GM19328 (cell line): ENCODE measurements around the gene IFITM10.
"Not testable (repeated sequence)": the region's sequence is repeated elsewhere in the genome, so short reads cannot be mapped to it uniquely, and the experiment has no call there.

Experiments used
- ATAC-seq: cut with Tn5 transposase; IDR thresholded peaks from one replicate; pipeline ENCODE4 v1.9.1; 2021; ENCODE audit warnings: mild to moderate bottlenecking, moderate library complexity; ENCODE audit not compliant: unreplicated experiment

The IFITM10 gene

DNA sequence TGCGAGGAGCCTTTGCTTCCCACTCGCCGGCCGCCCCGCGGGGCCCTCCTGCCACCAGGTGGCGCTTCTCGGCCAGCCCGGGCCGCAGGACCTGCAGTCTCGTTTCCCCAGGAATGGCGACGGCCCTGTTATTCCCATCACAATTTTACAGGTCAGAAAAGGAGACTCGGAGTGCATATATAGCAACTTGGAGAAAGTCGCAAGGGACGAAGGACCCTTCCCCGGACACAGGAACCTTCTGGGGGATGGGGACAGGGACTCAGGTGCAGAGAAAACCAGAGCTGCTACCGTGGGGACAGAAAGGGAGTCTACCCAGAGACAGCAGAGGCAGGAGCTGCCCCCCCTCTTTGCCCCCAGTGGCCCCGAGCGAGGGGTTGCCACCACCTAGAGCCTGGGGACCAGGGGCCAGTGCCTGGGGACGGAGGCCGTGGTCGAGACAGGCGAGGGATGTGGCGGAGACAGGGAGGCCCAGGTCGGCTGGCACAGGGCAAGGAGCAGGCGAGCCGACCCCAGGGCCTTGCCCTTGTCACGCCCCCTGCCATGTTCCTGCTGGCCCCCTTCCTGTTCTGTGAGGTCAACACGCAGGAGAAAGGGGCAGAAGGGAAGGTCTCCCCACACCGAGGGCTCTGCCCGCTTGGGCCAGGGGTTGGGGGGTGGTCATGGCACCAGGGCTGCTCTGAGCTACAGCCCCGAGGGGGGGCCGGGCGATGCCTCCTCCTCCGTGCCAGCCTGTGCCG is 56.9 kb downstream of the IFITM10 start:
- ATAC-seq: no peak

DNA sequence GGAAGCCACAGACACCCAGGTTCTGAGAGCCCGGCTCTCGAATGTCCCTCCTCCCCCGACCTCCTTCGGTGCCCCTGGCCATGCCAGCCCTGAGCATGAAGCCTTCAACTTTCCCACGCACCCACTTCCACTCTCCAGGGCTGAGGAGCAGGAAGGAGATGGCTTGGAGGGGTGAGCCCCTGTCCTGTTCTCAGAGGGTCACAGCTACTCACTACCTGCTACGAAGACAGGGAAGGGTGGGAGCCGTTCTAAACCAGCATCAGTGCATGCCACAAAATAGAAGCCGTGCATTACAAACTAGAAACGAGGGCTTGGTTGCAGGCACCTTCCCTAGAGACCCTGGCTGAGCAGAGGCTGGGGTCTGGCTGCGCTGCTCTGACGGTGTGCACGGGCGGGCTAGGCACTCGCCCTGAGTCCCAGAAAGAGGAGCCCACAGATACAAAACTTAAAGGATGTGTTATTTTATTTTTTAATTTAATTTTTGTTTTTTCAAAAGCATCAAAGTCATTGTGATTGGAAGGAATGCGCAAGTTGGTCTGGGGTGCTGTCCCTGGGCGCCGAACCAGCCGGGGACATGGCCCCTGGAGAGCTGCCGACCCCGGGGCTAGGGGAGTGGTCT is 57.6 kb downstream of the IFITM10 start:
- no peak for ATAC-seq

DNA sequence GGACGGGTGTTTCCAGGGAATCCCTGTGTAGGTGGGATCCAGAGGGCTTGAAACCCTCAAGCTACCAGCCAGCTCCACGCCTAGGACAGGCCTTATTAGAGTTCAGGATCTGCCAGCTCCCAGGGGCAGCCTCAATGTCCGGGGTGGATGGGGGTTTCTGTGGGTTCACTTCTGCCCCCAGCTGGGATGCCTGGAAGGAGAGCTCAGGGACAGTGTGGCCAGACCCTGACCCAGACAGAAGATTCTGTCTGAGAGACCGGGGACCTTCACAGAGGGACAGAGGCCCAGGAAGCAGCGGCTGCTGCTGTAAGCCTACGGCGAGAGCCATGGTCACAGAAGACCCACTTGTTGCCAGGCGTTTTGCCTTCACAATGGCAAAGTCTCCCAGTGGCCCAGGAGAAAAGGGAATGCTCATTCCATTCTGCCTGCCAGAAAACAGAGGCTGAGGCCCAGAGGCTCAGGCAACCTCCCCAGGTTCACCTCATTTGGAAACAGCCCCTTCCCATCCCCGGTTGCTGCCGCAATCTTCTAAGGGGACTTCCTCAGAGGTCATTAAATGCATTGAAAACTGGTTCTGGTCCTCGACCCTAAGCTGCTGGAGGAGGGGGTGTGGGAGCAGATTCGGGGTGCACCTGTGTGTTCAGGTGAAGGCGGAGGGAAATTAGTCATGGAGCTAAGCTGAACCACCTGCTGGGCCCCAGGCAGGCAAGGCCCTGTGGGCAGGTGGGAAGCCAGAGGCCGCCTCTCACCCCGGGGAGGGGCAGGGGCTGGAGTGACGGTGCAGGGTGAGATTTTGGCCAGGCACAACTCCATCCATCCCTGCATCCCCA is 58.3 kb downstream of the IFITM10 start:
- ATAC-seq: no peak

DNA sequence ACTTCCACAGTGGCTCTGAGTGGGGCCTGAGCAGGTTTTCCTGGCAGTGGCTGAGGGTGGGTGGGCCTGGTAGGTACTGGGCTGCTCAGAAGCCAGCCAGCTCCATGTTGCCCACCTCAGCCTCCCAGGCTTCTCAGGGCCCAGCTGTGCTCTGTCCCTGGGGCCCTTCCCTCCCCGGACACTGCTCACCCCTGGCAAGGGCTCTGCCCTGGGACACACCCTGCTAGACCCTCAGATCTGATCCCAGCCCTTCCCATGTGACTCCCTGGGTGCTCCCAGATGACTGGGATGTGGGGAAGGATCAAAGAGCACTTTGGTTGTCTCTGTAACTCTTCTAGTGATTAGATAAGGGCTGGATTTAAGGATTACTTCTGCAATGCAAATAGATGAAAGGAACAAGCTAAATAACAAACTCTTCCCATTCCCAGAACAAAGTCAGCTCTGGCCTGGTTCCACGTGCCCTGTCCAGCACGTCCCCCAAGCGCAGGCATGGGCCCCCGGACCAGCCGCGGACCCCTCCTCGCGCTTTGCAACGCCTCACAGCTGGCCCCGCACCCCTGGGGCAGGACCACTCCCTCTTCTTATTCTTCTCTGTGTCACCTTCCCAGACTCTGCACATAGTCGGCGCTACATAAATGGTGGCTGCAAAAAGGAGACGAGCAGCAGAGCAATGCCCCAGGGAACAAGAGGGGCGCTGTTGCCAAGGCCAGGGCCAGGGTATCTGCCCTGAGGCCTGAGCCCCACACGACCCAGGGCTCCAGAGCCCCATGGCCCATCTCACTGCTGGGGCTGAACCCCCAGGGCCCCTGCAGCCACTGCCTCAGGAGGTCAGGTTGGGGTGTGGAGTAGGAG is 59.1 kb downstream of the IFITM10 start:
- no peak for ATAC-seq

DNA sequence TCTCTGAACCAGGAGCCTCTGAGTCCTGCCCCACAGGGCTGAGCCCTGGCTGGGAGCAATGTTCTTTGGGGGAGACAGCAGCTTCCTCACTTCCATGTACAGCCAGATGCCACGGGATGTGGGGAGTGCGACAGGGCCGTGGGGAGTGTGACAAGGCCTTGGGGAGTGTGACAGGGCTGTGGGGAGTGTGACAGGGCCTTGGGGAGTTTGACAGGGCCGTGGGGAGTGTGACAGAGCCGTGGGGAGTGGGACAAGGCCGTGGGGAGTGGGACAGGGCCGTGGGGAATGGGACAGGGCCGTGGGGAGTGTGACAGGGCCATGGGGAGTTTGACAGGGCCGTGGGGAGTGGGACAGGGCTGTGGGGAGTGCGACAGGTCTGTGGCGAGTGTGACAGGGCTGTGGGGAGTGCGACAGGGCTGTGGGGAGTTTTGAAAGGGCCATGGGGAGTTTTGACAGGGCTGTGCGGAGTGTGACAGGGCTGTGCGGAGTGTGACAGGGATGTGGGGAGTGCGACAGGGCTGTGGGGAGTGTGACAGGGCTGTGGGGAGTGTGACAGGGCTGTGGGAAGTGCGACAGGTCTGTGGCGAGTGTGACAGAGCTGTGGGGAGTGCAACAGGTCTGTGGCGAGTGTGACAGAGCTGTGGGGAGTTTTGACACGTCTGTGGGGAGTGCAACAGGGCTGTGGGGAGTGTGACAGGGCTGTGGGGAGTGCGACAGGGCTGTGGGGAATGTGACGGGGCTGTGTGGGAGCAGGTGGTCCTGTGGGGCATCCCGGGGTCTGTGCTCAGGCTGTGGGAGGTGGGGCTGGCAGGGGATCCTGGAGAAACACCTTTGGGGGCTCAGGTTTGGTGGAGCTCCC is 60.0 kb downstream of the IFITM10 start:
- no peak for ATAC-seq

DNA sequence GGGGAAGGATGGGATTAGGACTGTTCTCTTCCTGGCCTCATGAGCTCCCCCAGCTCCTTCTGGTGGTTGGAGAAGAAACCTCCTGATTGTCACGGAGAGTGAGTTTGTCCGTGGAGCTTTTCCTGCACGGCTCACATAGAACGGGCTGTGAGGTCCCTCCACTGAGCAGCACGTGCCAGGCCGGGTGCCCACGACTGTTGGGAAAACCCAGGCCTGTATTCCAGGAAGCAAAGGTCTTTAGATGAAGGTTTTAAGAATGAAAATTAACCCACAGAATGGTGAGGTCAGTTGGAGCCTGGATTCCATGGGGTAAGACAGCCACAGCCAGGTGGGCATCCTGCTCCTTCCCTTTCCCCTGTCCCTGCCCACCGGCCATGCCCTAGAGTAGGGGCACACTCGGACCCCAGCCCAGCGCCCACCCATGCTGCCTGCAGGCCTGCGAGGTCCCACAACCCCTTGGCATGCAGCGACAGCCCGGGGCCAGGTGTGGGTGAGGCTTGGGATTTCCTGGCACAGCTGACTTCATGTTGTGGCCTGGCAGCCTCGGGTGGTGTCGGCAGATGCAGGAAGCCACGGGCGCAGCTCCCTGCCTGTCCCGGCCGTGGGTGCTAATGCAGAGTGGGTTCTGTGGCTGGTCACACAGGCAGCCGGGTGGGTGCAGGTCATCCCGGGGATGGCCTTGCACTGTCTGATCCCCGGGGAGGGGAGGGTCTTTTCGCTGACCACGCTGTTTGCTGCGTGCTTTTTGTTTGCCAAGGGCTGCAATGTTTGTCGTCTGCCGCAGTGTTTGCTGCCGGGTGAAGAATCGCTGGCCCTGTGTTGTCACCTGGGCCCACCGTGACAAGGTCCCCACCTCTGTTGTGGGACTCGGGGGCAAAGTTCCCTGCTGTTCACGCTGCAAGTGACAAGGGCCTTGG is 60.9 kb downstream of the IFITM10 start:
- ATAC-seq: not testable (repeated sequence)

DNA sequence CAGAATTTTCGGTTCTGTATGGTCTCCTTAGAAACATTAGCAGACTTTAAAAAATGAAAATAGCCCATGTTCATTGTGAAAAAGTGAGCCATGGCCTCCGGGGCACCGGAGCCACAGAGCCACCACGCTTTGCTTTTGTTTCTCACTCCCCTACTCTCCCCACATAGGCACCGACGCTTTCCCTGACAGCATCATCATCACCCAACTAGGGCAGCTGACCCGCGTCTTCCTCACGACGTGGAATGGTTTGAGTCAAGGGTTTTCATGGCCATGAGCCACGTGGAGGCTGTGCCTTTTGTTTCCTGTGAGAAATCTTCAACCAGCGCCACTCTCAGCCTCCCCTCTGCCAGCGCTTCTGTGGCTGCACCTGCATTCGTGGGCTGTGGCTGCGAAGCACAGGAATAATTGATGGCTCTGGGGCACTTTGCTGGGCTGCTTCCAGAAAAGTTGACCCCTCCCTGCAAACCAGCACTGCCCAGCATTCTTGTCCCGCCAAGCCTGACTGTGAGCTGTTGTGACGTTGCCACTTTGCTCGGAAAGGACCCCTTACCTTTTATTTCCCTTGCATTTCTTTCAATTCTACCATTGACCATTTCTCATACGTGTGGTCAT is 62.0 kb downstream of the IFITM10 start:
- ATAC-seq: not testable (repeated sequence)

DNA sequence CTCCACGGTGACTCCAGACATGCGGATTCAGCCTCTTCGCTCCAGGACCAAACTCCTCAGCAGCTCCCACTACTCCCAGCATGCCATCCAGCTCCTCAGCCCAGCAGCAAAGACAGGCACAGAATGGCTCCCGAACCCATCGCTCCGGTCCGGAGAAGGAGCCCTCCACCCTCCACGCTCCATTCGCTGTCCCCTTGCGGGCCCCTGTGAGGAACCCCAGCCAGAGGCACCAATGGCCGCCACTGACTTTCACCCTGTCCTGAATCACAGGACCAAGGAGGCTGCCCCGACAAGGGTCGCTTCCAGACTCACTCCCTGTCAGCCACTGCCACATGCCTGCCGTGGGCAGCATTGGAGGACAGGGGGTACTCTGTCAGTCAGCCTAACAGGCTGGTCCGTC is 64.2 kb downstream of the IFITM10 start:
- not testable (repeated sequence) for ATAC-seq

DNA sequence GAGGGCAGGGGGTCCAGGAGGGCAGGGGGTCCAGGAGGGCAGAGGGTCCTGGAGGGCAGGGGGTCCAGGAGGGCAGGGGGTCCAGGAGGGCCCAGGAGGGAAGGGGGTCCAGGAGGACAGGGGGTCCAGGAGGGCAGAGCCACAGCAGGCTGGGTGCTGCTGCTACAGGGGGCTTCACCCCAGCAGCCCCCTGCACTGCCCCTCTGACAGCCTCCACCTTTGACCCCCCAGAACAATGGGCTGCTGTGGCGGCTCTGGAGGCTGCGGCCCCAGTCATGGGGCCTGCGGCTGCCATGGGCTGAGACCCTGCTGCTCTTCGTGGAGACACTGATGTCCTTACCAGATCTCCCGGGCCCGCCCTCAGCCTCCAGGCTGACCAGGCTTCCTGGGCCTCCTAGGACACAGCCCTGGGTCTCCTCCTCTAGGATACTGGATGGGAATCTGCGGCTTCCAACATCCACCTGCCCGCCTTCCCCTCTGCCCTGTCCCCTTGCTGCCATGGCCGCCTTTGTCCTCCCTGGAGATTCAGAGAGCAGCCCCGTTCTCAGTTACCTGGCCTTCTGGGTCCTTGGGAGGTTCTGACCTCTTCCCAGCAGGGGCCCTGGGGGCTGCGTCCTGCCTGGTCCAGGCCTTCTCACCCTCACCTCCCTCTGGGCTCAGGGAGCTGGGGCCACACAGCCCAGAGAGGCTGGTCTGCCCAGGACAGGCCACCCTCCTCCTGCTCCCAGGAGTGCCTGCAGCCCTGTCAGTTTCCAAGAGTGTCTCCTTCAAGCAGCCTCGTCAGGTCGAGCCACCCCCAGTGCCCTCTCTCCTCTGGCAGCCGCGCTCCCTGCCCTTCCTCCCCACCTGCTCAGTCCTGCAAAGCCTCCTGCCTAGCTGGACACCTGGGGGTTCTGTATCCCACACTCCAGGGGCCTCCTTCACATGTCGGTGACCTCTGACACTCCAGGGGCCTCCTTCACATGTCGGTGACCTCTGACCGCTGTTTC is 65.2 kb downstream of the IFITM10 start:
- ATAC-seq: not testable (repeated sequence)

DNA sequence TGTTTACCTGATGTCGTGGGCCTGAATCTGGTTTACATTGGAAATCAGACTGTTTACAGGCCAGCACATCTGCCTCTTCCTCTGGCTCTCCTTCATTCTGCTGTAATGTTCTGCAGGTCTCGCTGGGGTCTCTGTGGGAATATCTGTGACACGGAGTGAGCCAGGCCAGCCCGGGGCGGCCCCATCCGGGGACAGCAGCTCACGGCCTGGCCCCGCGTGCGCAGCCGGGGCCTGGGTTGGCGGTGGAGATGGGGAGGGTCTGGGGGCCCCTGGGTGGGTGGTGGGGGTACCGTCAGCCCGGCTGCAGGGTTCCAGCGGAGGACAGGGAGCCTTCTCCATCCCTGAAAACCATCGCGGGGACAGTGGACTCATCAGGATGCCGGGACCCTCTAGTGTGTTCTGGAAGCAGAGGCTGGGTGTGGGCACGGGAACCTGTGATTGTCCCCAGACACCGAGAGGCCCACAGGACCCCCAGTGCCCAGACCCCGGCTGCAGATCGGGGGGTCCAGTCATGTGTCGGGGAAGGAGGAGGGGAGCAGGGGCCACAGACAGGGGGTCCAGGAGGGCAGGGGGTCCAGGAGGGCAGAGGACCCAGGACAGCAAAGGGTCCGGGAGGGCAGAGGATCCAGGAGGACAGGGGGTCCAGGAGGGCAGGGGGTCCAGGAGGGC is 66.4 kb downstream of the IFITM10 start:
- not testable (repeated sequence) for ATAC-seq

DNA sequence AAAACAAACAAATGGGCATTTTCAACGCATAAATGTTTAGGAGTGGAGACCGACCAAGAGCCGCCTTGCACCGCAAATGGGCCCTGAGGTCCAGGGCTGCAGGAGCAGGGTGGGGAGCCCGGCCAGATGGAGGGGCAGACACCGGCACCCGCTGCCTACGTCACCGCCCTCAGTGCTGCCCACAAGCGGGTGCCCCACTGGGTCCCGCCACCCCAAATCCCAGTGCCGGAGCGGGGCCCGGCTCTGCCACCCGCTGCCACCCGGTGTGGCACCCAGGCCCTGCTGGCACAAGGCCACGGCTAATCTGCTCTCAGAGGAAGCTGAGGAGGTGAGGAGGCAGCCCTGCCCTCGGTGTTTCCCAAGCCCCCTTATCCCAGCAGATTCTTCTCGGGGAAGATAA is 67.2 kb downstream of the IFITM10 start:
- ATAC-seq: not testable (repeated sequence)
